Measurements from ENCODE around the gene ERVH48-1.

GRCh38 chr21:42970946-42971653 lies 45.7 kb upstream of the ERVH48-1 start:
- no peak for TF ChIP-seq CTCF (IDR thresholded peaks at IDR 0.05; ENCODE audit: low read depth, low read length, poor library complexity, severe bottlenecking)
- TF ChIP-seq EZH2phosphoT487 (IDR thresholded peaks at IDR 0.05; ENCODE audit: borderline replicate concordance, low read length): no peak

All from DOHH2 (cell line).